NCI-H2227 (cell line): ENCODE results near the gene ABHD18.
"Not testable (repeated sequence)": the region's sequence is repeated elsewhere in the genome, so short reads cannot be mapped to it uniquely, and the experiment has no call there.

Source experiments
- DNase-seq: peaks from one replicate; lab custom pipeline; 2025; ENCODE audit not compliant: unreplicated experiment; lab: John Stamatoyannopoulos, UW

ABHD18 gene

DNA sequence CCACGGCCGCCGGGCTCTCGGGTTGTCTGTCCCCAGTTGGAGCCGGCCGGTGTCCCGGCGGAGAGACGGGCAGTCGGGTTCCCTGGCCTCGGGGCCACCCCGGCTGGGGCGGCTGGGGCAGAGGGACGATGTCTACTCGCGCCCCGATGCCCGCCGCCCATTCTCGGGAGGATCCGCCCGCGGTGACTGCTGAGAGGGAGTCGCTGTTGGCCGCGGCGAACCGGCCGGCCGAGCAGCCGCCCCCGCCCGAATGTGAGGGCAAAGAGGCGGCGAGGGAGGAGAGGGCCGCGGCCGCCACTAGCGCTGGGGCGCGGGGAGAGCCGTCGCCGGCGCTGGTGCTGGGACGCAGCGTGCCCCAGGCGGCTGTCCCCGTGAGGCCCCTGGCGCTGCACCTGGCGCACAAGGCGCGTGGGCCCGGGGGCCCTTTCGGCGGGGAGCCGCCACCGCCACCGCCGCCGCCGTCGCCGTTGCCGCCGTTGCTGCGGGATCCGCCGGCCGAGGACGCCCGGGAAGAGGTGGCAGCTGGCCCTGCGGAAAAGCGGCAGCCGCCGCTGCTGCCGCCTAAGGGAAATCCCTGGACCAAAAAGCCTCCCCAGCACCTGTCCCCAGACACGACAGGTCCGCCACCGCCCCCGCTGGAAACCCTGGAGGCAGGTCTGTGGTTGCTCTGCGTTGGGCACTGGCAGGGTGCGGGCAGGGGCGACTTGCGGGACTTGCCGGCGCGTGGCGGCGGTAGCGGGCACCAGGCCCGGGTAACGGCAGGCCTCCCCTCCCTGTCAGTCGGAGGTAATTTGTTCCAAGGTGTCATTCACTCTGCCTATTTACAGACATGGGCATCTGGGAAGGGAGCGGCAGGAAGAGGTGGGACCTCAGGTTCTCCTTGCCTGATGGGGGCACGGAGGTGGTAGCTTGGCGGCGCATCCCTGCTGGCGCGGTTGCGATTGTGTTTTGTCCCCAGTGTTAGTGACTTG is 96.6 kb downstream of the ABHD18 start:
- peak; percentile 67 for DNase-seq

DNA sequence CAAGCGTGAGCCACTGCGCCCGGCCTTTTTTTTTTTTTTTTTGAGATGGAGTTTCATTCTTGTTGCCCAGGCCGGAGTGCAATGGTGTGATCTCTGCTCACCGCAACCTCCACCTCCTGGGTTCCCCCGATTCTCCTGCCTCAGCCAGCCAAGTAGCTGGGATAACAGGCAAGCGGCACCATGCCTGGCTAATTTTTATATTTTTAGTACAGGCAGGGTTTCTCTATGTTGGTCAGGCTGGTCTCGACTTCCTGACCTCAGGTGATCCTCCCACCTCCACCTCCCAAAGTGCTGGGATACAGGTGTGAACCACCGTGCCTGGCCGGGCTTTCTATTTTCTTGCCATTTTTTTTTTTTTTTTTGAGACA is 101.2 kb downstream of the ABHD18 start:
- not testable (repeated sequence) for DNase-seq

DNA sequence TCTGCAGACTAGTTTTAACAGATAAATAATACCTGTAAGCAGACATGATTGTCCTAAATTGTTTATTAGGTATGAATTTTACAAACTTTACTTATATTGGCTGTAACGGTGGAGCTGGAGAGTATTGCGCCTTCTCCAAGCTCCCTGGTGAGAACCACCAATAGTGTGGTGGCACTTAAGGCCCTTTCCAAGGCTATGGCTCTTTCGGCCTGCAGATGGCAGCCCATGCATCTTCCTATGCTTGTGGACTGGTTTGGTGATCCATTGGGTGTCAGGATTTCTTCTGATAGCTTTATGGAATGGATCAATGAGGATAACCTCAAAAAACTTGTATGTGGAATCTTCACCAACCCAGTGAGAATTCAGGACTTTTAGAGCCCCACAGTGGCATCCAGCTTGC is 103.7 kb downstream of the ABHD18 start:
- peak; percentile 12 for DNase-seq

DNA sequence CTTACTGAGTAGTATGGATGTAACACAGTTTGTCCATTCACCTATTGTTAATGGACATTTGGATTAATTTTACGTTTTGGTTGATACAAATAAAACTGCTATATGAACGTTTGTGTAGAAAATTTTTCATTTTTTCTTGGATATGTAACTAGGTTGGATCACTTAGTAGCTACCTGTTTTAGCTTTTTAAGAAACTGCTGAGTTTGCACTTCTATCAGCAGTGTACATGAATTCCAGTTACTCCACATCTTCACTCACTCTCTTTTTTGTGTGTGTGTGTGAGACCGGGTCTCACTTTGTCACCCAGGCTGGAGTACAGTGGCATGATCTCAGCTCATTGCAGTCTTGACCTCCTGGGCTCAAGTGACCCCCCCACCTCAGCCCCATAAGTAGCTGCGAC is 111.3 kb downstream of the ABHD18 start:
- no peak for DNase-seq
